Lower leg skin (tissue), 4 donors: Measurements from ENCODE around the gene FBXW4. TPM values are rescaled to one million over a fixed set of nuclear protein-coding genes. Genes with fewer than 3 reads are reported as not detected.

Source experiments
- DNase-seq, 2 donors: peaks; one replicate each; pipeline ENCODE4 v3.0.0-alpha.2; 2019; ENCODE audit warnings: low spot score in 2 of 2
- H3K4me3 ChIP-seq: fragments of 200-600 bp; sonication (generic); 2 replicates; pipeline ENCODE4 v1.5.1; 2017; ENCODE audit warnings: mild to moderate bottlenecking, low read depth; ENCODE audit not compliant: poor library complexity, severe bottlenecking
- POLR2A ChIP-seq, 2 donors: fragments of 450-650 bp; IDR thresholded peaks; one replicate each; pipeline ENCODE4 v1.6.1; 2016 to 2017; ENCODE audit warnings: antibody characterized with exemption in 2 of 2, mild to moderate bottlenecking in 1 of 2, moderate library complexity in 1 of 2
- WGBS, 2 donors: methylation state at CpG; one replicate each; pipeline ENCODE4 v1.1.5; 2018; 5-methylcytosine and 5-hydroxymethylcytosine counted together
- intact Hi-C: fragments of 100-400 bp; cut with DNase I; formaldehyde crosslinking; loops from one replicate; pipeline ENCODE4 v1.15.0; 2023; ENCODE audit warnings: low total_unique reads
- total RNA-seq, 4 donors: library from RNA; depleted of rRNA; stranded (reverse); fragments of >200 nt; gene quantifications; one replicate each; pipeline ENCODE4 v1.1.0, GENCODE V29; 2016
- TF ChIP-seq, protein P1 (sequence below), 3 donors: fragments of 450-650 bp; IDR thresholded peaks; one replicate each; pipeline ENCODE4 v1.5.1; 2016; ENCODE audit warnings: antibody characterized with exemption in 3 of 3, mild to moderate bottlenecking in 3 of 3, moderate library complexity in 2 of 3

The FBXW4 gene
- total RNA-seq, 4 donors from 2014 or later, result 51.9 to 102 (median 69.6) TPM

- 90 to 91% methylated on average over 7 of the region's 7 CpGs for WGBS, 2 donors
- intact Hi-C loops, result no loop called here
- no peak for DNase-seq
- no peak overlapping the region for H3K4me3 ChIP-seq
- TF ChIP-seq, protein P1, sequence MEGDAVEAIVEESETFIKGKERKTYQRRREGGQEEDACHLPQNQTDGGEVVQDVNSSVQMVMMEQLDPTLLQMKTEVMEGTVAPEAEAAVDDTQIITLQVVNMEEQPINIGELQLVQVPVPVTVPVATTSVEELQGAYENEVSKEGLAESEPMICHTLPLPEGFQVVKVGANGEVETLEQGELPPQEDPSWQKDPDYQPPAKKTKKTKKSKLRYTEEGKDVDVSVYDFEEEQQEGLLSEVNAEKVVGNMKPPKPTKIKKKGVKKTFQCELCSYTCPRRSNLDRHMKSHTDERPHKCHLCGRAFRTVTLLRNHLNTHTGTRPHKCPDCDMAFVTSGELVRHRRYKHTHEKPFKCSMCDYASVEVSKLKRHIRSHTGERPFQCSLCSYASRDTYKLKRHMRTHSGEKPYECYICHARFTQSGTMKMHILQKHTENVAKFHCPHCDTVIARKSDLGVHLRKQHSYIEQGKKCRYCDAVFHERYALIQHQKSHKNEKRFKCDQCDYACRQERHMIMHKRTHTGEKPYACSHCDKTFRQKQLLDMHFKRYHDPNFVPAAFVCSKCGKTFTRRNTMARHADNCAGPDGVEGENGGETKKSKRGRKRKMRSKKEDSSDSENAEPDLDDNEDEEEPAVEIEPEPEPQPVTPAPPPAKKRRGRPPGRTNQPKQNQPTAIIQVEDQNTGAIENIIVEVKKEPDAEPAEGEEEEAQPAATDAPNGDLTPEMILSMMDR (IDR thresholded peaks at IDR 0.05), result no peak
- TF ChIP-seq POLR2A (IDR thresholded peaks at IDR 0.05), result no peak
Measured at GRCh38 chr10:101572126-101572525, 122.8 kb downstream of the FBXW4 start.

DNA sequence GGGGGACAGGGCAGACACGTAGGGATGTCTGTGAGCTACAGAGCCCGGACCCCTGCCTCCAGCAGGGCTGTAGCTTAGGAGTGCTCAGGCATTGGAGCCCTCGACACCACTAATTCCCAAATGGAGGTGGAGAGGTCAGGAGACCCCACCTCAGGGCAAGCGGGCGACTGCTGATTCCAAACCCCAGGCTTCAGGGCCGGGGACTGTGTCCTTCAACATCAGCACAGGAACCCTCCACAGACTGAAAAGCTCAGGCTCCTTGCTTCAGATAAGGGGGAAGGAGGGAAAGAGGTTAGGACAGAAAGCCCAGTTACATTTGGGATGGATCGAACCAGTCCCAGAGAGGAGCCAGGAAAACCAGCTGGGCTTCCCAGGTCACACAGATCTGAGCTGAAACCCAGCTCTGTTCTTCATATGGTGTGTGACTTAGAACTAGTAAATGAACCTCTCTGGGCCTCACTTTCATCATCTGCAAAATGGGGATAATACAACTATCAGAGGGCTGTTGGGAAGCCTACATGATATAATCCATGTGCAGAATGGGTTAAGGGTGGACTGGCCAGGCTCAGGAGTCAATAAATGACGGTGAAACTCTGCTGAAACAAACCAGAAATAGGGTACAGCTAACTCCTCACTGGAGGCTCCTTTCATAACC is 123.6 kb downstream of the FBXW4 start:
- DNase-seq, result no peak
- WGBS, 2 donors, result 73 to 77% methylated on average over 8 of the region's 8 CpGs
- intact Hi-C loops, result loop anchor here (1.0 kb wide), 1 partner anchor 357 kb away; no protein-coding TSS in a partner anchor
- H3K4me3 ChIP-seq, result no peak overlapping the region
- no peak for TF ChIP-seq POLR2A (IDR thresholded peaks at IDR 0.05)
- TF ChIP-seq, protein P1 (IDR thresholded peaks at IDR 0.05), result no peak

DNA sequence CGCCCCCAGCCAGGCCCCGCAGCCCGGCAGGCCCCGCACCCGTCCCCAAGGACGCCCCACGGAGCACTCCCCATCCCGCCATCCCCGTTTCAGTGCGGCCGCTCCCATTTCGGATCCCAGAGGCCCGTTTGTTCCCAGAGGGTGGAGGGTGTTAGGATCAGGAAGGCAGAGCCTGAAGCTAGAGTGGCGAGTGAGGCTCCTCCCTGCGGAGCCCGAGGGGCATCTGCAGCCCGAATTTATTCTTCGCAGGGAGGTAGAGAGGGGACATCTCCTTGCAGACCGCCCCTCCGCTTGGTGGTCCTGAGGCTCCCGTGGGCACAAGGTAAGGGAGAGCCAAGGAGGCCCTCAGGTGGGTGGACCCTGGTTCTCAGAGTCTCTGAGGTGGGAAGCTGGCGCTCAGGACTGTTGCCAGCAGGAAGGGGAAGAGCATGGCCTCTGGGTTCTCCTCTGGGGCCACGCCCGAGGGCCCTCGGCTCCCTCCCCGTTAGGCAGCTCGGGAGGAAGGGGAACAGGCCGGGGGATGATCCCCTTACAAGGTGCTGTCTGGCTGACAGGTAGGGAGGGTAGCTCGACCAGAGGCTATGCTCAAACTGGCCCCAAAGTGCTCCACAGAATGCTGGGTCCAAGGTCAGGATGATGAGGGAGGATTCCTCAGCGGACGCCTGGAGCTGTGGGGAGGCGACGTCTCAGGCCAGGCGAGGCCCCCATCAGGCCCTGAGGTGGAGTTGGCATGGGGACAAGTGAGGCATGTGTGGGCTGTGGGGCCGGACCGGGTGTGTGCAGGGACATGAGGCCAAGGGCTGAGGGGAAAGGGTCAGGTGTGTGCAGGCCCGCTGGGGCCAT is 124.3 kb downstream of the FBXW4 start:
- WGBS, 2 donors, result 13 to 20% methylated on average over 19 to 30 of the region's 37 CpGs
- DNase-seq, result no peak

DNA sequence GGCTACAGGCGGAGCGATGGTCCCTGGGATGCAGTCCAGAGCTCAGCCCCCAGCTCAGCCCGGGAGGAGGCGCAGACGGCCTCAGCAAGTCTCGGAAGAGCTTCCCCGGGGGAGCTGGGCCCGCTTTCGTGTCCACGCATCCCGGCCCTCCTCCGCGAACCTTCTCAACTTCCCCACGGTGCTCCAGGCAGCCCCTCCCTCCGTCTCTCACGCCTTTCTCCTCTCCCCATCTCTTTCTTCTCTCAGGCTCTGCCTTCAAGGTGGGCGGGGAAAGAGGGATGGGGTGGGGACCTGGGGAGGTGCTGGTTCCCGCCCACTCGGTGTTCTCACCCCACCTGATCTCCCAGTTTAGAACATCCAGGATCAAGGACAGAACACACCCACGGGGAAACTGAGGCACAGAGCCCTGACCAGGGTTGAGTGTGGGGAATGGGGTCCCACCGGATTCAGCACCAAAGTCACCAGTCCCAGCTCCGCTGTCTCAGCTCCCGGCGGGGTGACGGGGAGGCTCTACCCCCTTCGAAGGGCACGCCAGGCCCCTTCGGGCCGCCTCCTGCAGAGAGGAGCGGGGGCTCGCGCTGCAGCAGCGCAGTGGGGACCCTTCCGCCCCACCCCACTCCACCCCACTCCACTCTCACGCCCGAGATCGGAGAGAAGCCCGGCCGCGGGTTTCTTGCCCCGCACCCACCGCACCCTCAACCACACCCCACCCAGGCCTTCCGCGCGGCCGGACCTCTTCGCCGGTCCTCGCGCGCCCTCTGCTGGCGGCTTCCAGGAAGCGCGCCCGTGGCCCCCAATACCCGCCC is 125.1 kb downstream of the FBXW4 start:
- 1 to 4% methylated on average over 20 to 49 of the region's 56 CpGs for WGBS, 2 donors
- DNase-seq, result peak; percentile 67 to 95
- TF ChIP-seq POLR2A (IDR thresholded peaks at IDR 0.05), result no peak
- TF ChIP-seq, protein P1 (IDR thresholded peaks at IDR 0.05), result no peak
- H3K4me3 ChIP-seq, result peak overlapping the region; percentile 18
- intact Hi-C loops, result no loop called here

More for the DNA sequence above, 124.3 kb downstream of the FBXW4 start:
- intact Hi-C loops, result loop anchor here (1.0 kb wide), 1 partner anchor 356 kb away; no protein-coding TSS in a partner anchor
- H3K4me3 ChIP-seq, result no peak overlapping the region
- TF ChIP-seq, protein P1 (IDR thresholded peaks at IDR 0.05), result no peak
- no peak for TF ChIP-seq POLR2A (IDR thresholded peaks at IDR 0.05)

- no peak overlapping the region for H3K4me3 ChIP-seq
- DNase-seq, result peak in 1 of 2 donors; percentile 83
- TF ChIP-seq, protein P1 (IDR thresholded peaks at IDR 0.05), result no peak
- no peak for TF ChIP-seq POLR2A (IDR thresholded peaks at IDR 0.05)
- WGBS, 2 donors, result 12 to 19% methylated on average over 11 of the region's 11 CpGs
- intact Hi-C loops, result no loop called here
Measured at GRCh38 chr10:101569323-101569621, 125.7 kb downstream of the FBXW4 start.
